Endometrium (tissue), 2 donors: Measurements from ENCODE around the gene SS18L1.
"Not testable (repeated sequence)": the region's sequence is repeated elsewhere in the genome, so short reads cannot be mapped to it uniquely, and the experiment has no call there.

ENCODE experiments used
- FAIRE-seq: peaks from 2 replicates; lab custom pipeline; 2012; peaks lifted over from hg19 to GRCh38; lab: Jason Lieb, UNC
- donor health status: control.
- donor health status: control.

Gene SS18L1

DNA sequence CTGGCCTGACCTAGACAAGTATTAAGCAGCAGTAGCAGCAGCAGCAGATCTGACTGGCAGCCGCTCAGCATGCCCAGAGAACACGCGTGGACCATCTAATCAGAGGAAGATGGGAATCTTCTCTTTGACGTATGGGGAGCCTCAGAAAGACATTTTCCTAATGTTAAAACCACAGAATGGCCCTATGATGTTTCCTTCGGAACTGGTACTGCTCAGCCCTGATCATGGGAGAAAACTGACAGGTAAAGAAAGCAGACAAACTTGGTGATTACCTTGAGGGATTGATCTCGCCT, 6.5 kb upstream of the SS18L1 start:
- FAIRE-seq: no peak

DNA sequence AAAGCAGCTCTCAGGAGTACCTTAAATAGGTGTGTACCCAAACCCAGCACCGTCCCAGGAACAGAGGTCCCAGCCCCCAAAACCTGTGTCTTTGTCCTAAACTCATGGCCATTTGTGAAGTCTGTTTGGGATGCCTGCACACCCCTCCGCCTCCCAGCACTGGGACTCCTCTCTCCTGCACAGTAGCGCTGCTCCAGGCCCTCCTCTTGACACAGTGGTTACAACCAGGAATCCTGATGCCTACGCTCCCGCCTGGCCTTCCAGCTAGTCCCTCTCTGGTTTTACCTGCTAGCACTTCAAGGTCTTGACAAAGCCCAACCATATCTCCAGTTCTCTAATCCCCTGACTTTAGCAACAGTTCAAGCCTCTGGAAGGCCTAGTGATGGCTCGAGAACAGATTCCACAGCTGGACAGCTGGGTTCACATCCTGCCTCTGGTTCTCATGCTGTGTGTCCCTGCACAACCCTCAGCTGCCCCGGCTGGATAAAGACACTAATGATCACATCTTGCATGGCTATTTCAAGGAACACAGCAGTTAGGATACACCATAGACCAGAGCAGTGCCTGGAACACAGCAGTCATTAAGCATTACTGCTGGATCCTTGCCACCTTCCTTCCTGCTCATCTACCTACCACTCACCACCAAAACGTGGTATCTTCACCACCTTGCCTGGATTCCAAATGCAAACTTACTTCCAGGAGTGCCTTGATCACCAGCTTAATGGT, 5.9 kb upstream of the SS18L1 start:
- FAIRE-seq: no peak

DNA sequence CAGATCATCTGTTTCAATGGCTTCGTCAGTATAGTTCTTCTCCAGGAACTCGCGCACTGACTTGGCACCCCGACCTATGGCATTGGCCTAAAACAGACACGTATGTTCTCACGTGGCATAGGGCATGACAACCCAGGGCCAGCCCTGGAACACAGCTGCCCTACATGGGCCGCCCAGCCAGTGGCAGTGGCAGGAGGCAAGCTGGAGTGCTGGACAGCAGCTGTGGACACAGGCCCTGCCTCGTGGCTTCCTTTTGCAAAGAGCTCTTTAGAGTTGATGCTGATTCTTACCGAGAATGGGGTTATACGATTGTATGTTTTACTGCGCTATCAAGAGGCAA, 5.4 kb upstream of the SS18L1 start:
- no peak for FAIRE-seq

DNA sequence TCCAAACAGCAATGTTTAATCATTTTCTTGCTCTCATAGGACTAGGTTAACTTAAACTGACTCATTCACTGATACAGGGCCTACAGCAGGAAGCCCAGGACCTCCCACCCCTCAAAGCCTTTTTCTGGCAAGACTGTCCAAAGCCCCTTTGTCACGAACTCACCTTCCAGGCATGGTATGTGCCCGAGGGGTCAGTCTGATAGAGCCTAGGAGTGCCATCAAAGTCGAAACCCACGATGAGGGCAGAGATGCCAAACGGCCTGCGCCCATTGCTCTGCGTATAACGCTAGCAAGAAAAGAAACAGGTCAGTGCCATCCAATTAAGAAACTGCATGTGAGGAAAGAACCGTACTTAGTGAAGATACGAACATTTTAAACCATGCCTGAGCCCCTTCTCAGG, 4.7 kb upstream of the SS18L1 start:
- FAIRE-seq: no peak

DNA sequence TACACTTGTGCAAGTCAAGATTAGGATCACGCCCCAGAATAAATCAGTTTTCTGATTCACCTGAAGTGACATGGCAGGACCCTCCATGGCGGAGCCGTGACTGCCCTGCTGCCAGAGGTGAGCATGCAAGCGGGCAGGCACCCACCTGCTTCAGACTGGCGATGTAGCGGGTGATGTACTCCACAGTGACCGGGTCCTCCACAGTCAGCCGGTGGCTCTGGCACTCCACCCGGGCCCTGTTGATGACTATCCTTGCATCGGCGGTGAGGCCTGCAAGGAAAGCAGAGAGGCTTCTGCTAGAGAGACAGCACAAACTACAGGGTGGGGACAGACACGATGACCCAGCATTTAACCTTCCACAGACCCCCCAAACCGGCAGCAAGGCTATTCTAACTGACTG, 3.9 kb upstream of the SS18L1 start:
- no peak for FAIRE-seq

DNA sequence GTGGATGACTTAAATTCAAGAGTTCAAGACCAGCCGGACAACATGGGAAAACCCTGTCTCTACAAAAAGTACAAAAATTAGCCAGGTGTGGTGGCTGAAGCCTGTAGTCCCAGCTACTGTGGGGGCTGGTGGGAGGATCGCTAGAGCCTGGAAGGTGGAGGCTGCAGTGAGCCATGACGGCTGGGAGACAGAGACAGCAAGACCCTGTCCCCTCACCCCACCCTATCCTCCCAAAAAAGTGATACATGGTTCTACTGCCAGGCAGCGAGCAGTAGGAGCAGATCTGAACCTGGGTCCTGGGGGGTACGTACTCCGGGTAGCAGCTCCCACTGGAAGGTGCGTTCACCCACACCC, 2.5 kb upstream of the SS18L1 start:
- no peak for FAIRE-seq

DNA sequence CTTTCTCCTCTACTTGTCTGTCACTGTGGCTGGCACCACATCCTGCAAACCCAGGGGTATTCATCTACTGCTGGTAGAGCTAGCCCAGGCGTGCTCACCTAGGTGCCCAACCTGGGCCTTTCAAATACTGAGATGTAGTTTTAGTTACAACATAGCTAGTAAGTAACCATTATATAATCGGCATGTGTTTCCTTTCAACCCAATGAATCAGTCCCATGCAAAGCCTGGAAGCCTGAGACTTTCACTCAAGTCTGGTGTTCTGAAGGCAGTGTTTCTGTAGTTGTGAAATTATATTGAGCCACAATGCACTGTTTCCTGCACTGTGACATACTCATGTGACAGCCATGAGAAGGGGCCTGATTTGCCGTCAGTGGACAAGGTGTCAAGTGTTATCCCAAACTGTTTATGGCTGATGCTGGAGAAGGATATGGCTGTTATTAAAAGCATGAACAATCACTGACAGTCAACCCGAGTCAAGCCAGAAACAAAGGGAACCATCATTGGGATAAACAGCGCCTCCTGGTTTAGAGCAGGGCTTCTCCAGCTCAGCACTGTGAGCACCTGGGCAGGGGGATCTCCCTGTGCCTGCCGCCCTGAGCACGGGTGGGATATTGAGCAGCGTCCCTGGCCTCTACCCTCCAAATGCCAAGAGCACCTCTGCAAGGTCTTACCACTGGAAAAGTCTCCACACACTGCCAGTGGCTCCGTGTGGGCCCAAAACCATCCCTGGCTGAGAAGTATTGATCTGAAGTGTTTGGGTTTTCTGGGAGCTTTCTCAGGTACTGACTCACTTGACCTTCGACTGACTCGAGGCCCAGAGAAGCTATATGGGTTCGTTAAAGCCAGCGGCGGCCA, 1.9 kb upstream of the SS18L1 start:
- no peak for FAIRE-seq

DNA sequence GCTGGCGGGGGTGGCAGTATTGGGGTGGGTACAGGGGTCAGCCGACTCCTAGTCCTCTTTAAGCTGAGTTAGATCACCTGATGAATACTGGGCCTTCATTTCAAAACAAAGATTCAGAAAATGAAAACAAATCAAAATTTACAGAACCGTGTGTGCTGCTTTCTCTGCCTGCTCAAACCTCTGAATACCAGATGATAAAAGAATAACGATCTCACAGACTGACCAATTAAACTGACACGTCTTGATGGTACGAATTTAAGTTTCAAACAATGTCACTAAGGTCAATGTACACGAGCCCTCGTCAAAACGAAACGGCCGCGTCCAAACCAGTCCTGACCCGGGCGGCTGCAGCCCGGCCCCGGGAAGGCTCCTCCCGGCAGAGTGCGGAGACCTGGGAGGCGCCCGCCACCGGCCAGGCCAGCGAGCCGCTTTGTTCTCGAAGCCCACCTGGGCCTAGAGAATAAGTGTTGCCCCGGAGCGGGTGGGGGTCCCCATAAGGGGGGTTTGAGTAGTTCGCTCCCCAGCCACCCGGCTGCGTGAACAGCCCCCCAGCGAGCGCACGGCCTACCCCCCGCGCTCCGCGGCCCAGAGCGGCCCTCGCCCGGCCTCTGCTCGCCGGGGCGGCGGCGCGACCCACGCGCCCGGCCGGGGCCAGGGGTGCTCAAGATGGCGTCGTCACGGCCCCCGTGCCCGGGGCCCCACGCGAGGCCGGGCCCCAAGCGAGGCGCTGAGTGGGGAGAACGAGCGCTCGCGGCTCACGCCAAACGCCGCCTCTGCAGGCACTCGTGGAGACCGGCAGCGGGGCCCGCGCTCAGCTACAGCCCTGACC, 1.1 kb upstream of the SS18L1 start:
- no peak for FAIRE-seq

DNA sequence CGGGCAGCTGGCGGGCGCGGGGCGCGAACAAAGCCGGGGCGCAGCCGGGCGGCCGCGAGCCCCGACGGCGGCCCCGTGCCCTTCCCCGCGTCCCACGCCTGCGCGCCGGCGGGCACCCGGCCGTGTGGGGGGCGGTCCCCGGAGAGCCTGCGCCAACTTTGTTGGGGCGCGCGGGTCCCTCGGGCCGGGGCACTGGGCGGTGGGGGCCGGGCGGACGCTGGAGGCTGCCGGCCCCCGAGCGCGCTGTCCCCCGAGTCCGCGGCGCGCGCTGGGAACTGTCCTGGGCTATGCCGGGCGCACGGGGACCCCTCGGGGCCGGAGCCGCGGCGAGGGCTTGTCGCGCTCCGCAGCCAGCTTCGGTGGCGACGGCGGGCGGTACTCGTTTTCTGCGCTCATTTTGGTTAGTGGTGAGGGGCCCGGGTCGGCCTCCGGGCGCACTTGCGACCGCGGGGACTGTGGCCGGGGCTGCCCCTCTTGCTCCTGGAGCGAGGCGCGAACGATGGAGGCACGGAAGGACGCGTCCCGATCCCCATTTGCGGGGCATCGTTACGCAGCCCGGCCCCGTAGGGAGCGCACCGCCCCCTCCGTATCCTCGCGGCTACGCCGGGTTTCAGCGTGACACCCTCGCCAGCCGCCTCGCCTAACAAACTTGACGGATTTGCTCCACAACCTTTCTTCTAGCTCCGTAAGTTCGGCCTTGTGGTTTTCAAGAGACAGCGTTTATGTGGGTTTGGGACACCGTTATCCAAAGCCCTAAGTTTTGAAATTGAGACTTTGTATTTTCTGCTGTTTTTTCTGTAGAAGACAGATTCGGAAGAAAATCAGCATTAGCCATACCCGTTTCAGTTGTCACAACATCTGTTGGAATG, 622 bp downstream of the SS18L1 start:
- no peak for FAIRE-seq

DNA sequence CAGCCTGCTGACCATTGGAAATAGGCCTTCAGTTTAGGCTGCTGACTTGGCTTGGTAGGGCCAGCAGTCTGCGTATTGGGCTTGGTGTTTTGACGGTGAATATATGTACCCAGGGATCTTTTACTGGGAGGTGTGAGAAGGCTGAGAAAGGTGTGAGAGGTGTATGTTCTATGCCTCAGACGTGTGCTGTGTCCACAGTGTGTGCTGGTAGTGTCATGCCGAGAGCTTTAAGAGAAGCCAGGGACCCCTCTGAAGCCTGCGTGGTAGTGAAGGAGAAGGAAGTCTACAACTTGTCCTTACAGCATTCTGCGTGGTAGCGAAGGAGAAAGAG, 2.1 kb downstream of the SS18L1 start:
- no peak for FAIRE-seq

DNA sequence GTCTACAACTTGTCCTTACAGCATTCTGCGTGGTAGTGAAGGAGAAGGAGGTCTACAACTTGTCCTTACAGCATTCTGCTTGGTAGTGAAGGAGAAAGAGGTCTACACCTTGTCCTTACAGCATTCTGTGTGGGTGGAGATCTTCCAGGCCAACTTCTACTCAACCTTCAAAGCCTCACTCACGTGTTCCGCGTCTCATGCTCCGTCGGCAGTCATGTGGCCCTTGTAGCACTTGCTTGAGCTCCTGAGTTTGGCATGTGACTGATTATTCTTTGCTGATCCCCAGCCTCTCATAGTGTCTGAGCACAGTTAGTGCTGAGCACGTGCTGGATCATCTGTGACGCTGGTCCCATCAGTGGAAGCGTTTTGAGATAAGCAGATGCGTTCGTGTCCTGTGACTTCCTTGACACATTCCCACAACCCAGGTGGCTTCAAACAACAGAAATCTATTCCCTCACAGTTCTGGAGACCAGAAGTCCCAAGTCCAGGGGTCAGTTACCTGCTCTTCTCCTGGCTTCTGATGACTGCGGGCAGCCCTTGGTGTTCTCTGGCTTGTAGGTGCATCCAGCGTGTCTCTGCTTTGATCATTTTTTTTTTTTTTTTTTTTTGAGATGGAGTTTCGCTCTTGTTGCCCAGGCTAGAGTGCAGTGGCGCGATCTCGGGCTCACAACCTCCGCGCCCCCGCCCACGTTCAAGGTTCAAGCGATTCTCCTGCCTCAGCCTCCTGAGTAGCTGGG, 2.6 kb downstream of the SS18L1 start:
- FAIRE-seq: no peak

DNA sequence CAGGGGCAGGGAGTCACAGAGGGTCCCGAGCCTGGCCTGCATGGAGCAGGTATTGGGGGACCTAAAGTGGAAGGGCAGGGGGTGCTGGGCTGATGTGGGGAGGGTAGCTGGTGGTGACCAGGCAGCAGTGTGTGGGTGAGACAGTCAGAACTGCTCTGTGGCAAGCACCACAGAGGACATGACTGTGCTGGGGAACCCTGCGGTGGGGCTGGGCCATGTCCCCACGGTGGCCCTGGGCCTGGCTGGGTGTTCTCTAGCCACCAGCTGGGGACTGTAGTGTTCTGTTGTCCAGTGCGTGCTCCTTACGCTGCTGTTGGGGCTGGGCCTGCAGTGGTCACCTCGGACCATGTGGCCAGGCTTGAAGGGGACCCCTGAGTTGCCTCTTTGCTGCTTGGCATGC, 3.6 kb downstream of the SS18L1 start:
- FAIRE-seq: no peak

DNA sequence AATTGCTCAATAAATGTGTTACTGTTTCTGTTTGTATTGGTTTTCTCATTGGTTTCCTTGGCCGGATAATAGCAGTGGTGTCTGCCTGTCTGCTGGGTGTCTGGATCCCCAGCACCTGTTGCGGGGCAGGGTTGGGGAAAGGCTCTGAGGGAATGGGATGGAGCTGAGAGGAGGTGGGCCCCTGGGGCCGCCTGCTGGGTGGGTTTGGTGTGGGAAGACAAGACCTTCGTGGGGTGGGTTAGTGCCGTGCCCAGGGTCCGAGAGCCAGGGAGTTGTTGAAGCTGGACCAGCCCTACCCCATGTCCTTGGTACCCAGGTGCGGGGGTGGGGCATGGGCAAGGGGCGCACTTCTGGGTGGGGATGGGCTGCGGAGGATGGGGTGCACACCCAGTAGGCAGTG, 4.0 kb downstream of the SS18L1 start:
- FAIRE-seq: no peak

DNA sequence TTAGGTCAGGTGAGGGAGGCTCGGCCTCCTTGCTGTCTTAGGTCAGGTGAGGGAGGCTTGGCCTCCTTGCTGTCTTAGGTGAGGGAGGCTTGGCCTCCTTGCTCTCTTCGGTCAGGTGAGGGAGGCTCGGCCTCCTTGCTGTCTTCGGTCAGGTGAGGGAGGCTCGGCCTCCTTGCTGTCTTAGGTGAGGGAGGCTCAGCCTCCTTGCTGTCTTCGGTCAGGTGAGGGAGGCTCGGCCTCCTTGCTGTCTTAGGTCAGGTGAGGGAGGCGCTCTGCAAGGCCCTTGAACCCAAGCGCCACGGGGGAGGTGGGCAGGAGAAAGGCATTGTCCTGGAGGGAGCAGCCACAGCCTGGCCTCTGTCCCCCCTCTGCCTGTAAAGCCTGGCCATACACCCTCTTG, 4.8 kb downstream of the SS18L1 start:
- not testable (repeated sequence) for FAIRE-seq

DNA sequence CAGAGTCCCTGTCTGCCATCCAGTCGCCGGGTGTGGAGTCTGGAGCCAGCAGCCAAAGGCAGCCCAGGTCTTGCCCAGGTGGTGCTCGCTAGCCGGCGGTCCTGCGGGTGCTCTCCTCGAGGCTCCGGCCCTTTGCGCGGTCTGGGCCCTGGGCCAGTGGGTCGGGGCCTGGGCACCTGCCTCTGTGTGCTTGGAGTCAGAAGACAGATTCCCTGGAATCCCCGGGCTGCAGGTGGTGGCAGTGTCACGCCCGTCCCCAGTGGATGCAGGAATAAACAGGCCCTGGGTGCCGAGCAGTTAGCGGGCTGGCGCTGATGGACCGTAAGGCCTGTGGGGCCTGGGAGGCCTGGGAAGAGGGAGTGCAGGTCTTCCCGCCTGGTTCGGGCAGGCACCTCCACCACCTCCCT, 5.3 kb downstream of the SS18L1 start:
- no peak for FAIRE-seq

DNA sequence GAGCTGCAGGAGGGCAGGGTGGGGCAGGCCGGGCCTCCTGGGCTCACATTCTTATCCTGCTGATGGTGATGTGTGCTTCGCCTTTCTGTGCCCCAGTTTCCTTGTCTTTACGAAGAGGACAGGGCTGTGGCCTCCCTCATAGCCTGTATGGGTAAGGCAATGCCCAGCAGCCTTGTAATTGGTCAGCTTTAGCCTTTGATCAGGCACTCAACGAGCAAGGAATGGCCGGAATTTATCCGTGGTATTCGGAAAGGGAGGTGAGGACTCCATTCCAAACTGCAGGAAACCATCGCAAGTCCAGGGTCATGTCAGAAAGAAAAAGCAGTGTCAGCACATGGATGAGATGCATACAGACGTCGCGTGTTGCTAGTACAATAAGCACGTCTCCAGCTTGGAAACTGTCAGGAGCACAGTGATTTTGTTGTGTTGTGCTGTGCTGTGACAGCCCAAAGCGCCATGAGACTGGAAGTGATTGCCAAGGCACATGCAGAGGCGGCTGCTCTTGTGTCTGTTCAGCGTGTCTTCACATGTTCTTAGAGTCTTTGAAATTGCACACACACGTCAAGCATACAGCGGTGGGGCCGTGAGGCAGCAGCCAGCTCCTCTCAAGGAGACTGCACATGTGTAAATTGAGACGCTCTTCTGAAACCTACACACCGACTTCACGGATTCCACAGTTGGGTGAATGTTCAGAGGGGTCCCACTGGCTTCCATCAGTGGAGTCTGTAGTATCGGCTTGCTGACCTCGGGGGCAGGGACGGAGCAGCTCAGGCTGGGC, 6.2 kb downstream of the SS18L1 start:
- no peak for FAIRE-seq

DNA sequence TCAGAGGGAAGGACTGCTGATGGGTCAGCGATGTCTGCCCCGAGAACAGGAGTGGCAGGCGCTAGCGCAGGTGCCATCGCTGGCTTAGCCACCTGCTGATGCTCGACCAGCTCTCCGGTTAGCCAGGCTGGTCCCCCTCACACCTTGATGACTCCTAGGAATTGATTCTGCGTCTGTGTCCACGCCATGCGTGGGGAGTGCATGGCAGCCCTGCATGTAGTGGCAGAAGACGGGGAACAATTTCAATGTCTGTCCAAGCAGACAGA, 6.7 kb downstream of the SS18L1 start:
- FAIRE-seq: no peak

DNA sequence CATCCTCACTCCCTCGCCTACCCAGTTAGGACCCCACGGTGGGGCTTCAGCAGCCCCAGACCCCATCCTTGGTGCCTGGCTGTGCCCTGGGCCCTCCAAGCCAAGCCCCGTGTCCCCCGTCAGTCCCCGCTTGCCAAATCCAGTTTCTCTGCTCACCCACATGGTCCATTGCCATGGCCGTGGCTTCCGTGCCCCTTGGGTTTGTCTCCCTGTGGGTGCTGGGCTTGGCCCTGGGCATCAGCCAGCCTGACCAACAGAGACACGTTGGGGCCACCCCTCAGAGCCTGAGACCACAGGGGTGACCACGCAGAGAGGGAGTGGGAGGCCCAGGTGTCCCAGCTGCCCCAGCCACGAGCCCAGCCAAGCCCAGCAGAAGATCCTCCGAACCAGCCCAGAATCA, 7.7 kb downstream of the SS18L1 start:
- no peak for FAIRE-seq

DNA sequence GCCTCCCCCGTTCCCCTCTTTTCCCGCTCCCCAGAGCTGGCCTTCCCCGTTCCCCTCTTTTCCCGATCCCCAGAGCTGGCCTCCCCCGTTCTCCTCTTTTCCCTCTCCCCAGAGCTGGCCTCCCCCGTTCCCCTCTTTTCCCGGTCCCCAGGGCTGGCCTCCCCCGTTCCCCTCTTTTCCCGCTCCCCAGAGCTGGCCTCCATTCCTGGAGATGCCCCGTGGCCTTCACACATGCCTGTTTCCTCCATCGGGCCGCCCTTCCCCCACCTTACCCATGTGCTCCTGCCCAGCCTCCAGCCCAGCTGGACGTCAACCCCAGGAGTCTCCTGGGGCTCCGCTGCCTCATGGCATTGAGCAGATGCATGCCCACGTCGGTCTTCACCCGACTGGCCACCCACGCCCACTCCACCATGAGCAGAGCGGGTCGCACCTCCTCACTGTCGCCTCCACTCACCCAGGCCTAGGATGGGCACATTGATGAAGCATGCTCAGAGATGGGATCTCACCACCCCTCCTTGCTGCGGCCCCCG, 8.3 kb downstream of the SS18L1 start:
- no peak for FAIRE-seq

DNA sequence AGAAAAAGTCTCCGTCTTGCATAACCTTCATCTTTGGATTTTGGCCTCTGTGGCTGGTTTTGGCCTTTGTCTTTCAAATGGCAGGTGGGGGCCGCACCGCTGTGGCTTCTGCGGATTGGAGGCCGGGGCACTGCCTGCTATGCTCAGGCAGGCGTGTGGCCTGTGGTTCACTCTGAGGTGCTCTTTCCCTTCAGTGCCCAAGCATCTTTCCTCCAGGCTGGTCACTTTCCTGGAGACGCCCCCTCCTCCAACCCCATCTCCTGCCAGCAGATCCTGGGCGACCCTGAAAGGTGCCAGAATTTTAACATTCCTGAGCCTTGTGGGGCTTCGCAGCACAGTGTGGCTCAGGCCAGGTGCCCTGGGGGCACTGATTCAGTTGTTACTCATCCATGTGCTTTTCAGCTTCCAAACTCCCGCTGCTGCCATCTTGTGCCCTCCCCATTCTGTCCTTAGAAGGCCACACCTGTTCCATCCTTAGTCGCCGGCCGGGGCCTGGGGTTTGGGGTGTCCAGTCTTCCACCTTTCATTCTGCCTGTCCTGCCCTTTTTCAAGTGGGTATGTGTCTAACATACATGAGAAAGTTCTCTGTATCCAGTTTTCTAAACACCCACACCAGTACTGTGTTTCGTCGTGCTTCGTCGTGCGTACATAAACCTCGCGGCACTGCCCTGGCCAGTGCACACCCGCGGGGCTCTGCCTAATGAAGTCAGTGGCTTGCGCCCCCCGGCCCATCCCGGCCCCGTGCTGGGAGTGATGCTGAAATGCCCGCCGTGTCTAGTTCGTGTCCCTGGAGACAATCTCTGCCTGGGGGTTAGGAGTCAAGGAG, 12.1 kb downstream of the SS18L1 start:
- no peak for FAIRE-seq
